ENCODE results near the gene CRTC1. TPM values are rescaled to one million over a fixed set of nuclear protein-coding genes. Genes with fewer than 3 reads are reported as not detected.

Gene CRTC1
- total and polyA plus RNA-seq, 7 donors, result 4.5 to 12.5 (median 8.1) TPM

DNA sequence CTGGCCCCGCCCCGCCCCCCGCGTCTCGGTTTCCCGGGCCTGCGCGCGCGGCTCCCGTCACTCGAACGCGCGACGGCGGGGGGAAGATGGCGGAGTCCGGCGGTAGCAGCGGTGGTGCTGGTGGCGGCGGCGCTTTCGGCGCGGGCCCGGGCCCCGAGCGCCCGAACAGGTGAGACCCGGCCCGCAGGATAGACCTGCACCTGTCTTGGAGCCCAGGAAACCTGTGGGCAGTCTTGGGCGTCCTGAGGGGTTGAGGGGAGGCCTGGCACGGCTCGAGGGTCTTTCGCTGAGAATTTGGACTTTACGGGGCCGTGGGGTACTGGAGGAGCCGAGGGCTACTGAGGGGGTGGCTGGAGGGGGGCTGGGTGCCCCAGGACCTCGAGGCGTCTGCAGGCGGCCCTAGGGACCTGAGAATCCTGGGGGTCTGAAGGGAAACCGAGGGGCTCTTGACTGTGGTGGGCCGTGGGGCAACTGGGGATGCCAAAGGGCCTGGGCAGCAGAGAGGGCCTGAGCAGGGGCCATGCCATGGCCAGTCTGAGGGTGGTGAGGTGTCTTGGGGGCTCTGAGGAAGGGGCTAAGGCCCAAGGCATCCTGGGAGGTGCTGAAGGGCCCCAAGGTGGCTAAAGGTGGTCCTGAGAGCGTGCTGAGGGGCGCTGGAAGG lies 46.4 kb upstream of the CRTC1 start, which contains the start of gene KLHL26:
TSS of gene KLHL26 (plus strand) at position 60 of the 661 bp plus-strand sequence. CDS start at position 87, 27 bp downstream.
- intact Hi-C loops (cut with DNase I), result no loop called here
- no peaks in the 10 kb centered on the region for H3K27me3 ChIP-seq (ENCODE audit: insufficient read depth in 3 of 3, low read length in 2 of 3)
- WGBS, 3 donors, result 5 to 8% (median 7%) methylated on average over 41 to 47 of the region's 47 CpGs
- TF ChIP-seq, protein P1, sequence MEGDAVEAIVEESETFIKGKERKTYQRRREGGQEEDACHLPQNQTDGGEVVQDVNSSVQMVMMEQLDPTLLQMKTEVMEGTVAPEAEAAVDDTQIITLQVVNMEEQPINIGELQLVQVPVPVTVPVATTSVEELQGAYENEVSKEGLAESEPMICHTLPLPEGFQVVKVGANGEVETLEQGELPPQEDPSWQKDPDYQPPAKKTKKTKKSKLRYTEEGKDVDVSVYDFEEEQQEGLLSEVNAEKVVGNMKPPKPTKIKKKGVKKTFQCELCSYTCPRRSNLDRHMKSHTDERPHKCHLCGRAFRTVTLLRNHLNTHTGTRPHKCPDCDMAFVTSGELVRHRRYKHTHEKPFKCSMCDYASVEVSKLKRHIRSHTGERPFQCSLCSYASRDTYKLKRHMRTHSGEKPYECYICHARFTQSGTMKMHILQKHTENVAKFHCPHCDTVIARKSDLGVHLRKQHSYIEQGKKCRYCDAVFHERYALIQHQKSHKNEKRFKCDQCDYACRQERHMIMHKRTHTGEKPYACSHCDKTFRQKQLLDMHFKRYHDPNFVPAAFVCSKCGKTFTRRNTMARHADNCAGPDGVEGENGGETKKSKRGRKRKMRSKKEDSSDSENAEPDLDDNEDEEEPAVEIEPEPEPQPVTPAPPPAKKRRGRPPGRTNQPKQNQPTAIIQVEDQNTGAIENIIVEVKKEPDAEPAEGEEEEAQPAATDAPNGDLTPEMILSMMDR (IDR thresholded peaks at IDR 0.05), result no peak
- ATAC-seq, result no peak
- H3K9me3 ChIP-seq, result no peaks in the 10 kb centered on the region
- no peak for DNase-seq
- peak within 1 kb of the TSS; percentile 88 for H3K4me3 ChIP-seq
- peaks cover 9% of the 10 kb centered on the region for H3K4me1 ChIP-seq
- H3K27ac ChIP-seq, result peak within 1 kb of the TSS; percentile 83
- no peaks in the 10 kb centered on the region for H3K36me3 ChIP-seq (ENCODE audit: insufficient read depth in 1 of 2, low read depth in 1 of 2)

DNA sequence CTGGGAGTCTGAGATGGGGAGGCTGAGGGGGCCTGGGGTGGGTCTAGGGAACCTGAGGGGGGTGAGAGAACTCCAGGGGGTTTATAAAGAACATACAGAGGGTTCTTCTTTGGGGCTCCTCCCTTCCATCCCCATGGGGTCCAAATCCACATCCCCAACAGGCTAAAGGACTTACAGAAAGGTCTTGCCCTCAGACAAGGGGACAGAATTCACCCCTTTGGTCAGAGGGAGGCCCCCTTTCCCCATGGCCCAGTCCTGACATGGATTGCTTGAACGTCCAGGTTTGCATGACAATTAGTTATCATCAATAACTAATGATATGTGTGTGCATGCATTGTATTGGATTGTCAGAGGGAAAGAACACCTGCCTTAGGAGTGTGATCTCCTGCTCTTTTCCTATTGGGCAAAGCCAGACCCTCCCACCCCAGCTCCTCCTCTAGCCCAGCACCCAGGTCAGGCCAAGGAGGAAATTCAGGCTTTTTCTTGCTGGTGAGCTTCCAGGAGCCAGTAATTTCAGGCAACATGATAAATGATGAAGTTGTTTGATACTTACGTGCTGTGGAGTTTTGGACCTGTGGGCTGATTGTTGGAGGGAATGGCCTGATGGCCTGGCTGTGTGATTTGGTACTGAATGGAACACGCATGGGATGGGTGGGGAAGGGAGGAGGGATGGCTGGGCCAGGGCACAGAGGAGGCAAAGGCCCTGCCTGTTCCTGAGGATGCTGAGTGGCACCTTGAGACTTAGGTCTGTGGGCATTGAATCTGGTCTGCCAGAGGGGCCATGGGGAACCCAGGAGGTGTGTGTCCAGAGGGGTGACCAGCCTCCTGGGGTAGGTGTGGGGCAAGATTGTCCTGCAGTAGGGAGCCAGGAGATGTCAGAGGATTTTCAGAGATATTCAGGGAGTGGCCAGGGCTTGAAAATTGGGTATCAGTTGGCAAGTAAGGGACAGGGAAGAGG lies 45.5 kb upstream of the CRTC1 start:
- no peaks in the 10 kb centered on the region for H3K36me3 ChIP-seq (ENCODE audit: insufficient read depth in 1 of 2, low read depth in 1 of 2)
- intact Hi-C loops (cut with DNase I), result no loop called here
- 32 to 48% (median 37%) methylated on average over 3 of the region's 3 CpGs for WGBS, 3 donors
- peak overlapping the region; percentile 83 for H3K27ac ChIP-seq
- H3K27me3 ChIP-seq (ENCODE audit: insufficient read depth in 3 of 3, low read length in 2 of 3), result no peaks in the 10 kb centered on the region
- ATAC-seq (no peak), DNase-seq (no peak)
- TF ChIP-seq, protein P1 (IDR thresholded peaks at IDR 0.05), result no peak
- H3K9me3 ChIP-seq, result no peaks in the 10 kb centered on the region
- peak overlapping the region; percentile 88 for H3K4me3 ChIP-seq
- peaks cover 9% of the 10 kb centered on the region for H3K4me1 ChIP-seq

DNA sequence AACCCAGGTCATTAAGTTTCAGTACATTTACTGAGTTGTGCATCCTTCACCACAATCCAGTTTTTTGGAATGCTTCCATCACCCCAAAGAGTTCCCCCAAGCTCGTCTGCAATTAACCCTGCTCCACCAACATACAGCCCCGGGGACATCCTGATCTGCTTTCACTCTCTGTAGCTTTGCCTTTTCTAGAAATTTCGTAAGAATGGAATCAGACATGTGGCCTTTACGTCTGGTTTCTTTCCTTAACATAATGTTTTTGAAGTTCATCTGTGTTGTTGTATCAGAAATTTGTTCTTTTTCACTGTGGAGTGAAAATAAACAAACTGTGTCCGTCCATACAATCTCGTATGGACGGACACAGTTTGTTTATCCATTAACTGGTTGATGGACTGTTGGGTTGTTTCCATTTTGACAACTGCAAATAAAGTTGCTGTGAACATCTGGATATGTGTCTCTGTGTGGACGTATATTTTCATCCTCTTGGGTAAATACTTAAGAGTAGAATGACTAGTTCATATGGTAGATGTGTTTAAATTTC lies 43.7 kb upstream of the CRTC1 start:
- H3K27me3 ChIP-seq (ENCODE audit: insufficient read depth in 3 of 3, low read length in 2 of 3), result no peaks in the 10 kb centered on the region
- H3K4me1 ChIP-seq, result peaks cover 10% of the 10 kb centered on the region
- WGBS, 3 donors, result 66 to 81% (median 75%) methylated on average over 8 of the region's 8 CpGs
- no peak overlapping the region for H3K27ac ChIP-seq
- ATAC-seq (no peak), DNase-seq (no peak)
- no peak overlapping the region for H3K4me3 ChIP-seq
- intact Hi-C loops (cut with DNase I), result no loop called here
- TF ChIP-seq, protein P1 (IDR thresholded peaks at IDR 0.05), result no peak
- H3K9me3 ChIP-seq, result no peaks in the 10 kb centered on the region
- H3K36me3 ChIP-seq (ENCODE audit: insufficient read depth in 1 of 2, low read depth in 1 of 2), result no peaks in the 10 kb centered on the region

DNA sequence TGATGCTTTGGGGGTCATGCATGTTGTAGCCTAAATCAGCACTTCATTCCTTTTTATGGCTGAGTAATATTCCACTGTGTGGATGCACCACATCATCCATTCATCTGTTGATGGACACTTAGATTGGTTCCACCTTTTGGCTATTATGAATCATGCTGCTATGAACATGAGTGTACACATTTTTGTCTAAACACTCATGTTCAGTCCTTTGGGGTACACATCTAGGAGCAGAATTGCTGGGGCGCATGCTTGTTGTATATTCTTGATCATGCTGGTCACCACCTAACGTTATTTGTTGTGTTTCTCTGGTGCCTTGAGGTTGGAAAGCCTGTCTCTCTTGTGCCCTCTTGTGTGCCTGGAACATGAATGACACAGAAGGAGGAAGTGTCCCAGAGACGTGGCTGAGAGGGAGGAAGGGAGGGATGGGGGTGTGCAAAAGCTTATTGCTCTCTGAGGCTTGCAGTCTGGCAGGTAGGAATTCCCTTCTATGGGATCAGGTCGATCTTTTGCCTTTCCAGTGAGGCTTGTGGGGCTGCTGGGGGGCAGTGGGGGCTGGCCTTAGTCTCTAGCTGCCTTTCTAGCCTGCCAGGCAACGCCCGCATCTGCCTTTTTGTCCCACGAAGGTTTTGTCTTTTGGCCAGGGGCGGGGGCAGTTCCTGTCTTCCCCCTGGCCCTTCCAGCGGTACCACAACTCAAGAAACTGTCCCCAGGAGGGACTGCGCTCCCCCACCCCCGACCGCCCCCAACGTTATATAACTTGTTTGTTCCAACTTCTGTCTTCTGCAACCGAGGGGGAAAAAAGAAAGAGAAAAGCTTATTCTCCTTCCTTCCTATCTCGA lies 39.1 kb upstream of the CRTC1 start:
- Histone ChIP-seq H3K4me3 (no peak overlapping the region), H3K27ac (no peak overlapping the region), H3K4me1 (peaks cover 24% of the 10 kb centered on the region), H3K27me3 (ENCODE audit: insufficient read depth in 3 of 3, low read length in 2 of 3) (no peaks in the 10 kb centered on the region), H3K36me3 (ENCODE audit: insufficient read depth in 1 of 2, low read depth in 1 of 2) (no peaks in the 10 kb centered on the region), H3K9me3 (no peaks in the 10 kb centered on the region)
- DNase-seq (no peak), ATAC-seq (no peak)
- WGBS, 3 donors, result 44 to 58% (median 46%) methylated on average over 15 of the region's 15 CpGs
- intact Hi-C loops (cut with DNase I), result no loop called here
- TF ChIP-seq, protein P1 (IDR thresholded peaks at IDR 0.05), result no peak

All from psoas muscle (tissue), 8 donors.